Spinal cord (tissue), 10 donors: ENCODE measurements around the gene SERPINB2. TPM values are rescaled to one million over a fixed set of nuclear protein-coding genes. Genes with fewer than 3 reads are reported as not detected.

Experiments
- DNase-seq, 6 donors: peaks; one replicate each; pipeline versions ENCODE4 v3.0.0 to v3.0.0-alpha.2; 2013 to 2015; ENCODE audit warnings: low spot score in 6 of 6, low read depth in 4 of 6
- H3K27ac ChIP-seq: one replicate; pipeline ENCODE4 v1.5.1; 2013; ENCODE audit warnings: low read depth, low read length, control low read depth
- H3K27me3 ChIP-seq: one replicate; pipeline ENCODE4 v1.6.1; 2013; ENCODE audit warnings: low read length; ENCODE audit not compliant: control insufficient read depth, insufficient read depth
- H3K36me3 ChIP-seq: one replicate; pipeline ENCODE4 v1.6.1; 2013; ENCODE audit warnings: low read length; ENCODE audit not compliant: control insufficient read depth, insufficient read depth
- H3K4me1 ChIP-seq: one replicate; pipeline ENCODE4 v1.6.1; 2013; ENCODE audit warnings: low read length; ENCODE audit not compliant: control insufficient read depth, insufficient read depth
- H3K4me3 ChIP-seq: one replicate; pipeline ENCODE4 v1.5.1; 2013; ENCODE audit warnings: low read depth, low read length, control low read depth
- H3K9me3 ChIP-seq: one replicate; pipeline ENCODE4 v1.6.1; 2013; ENCODE audit warnings: low read length; ENCODE audit not compliant: control insufficient read depth, insufficient read depth
- WGBS: methylation state at CpG from one replicate; pipeline ENCODE4 v1.1.5; 2013; ENCODE audit warnings: missing lambda C conversion rate; ENCODE audit not compliant: insufficient coverage; 5-methylcytosine and 5-hydroxymethylcytosine counted together
- polyA plus RNA-seq, 2 donors: library from polyadenylated mRNA; unstranded; fragments of 120-200 nt; gene quantifications; one replicate each; pipeline ENCODE4 v1.2.1, GENCODE V29; 2013; ENCODE audit not compliant: insufficient read length in 2 of 2
- total RNA-seq, 2 donors: library from RNA; depleted of rRNA in 1 of 2; stranded (reverse); fragments of 120-200 nt in 1 of 2; fragments of >200 nt in 1 of 2; gene quantifications; one replicate each; pipeline versions ENCODE4 v1.2.3 to v1.2.4, GENCODE V29; 2013 to 2014
- donor health status: healthy.

The SERPINB2 gene
- total and polyA plus RNA-seq, 4 donors, result 0.28 to 0.69 TPM; not detected in 2

DNA sequence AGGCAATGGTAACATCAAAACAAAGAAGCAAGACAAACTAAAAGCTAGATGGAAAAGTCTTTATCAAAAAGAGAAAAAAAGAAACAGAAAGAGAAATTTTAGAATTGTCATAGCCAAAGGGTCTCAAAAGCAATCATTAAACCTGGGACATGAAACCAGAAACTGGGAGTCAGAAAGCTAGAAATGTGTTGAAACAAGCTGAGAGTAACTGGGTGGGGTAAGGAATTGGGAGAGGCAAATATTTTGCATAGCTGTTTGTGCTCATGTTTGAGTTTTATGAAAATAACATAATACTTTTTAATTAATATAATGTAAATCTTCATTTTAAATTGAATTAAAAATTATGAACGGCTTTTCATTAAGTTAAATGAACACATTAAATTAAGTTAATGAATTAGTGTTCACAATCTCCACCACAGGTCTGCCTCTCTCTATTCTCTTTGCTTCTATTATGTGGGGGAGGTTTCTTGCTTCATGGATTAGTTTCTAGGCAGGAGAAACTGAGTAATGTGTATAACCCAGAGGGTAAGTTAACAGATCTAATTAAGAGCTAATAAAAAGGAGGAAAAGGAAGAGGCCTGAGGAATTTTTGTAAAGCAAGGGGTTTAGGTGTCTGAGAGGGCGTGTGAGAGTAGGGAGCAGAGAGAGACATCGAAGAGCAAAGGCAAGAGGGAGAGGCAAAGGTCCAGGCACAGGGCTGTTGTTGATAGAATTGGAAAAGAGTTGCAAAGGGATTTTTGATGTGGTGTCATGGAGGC is 20.0 kb upstream of the SERPINB2 start:
- no peak overlapping the region for H3K27ac ChIP-seq
- no peaks in the 10 kb centered on the region for H3K9me3 ChIP-seq
- no peaks in the 10 kb centered on the region for H3K36me3 ChIP-seq
- no peaks in the 10 kb centered on the region for H3K4me1 ChIP-seq
- no peak for DNase-seq
- 97% methylated on average over 2 of the region's 3 CpGs for WGBS
- no peak overlapping the region for H3K4me3 ChIP-seq
- H3K27me3 ChIP-seq, result no peaks in the 10 kb centered on the region

GRCh38 chr18:63868546-63868945 is 19.0 kb upstream of the SERPINB2 start:
- WGBS, result 92% methylated on average over 2 of the region's 9 CpGs
- H3K4me1 ChIP-seq, result no peaks in the 10 kb centered on the region
- H3K27me3 ChIP-seq, result no peaks in the 10 kb centered on the region
- no peaks in the 10 kb centered on the region for H3K9me3 ChIP-seq
- H3K36me3 ChIP-seq, result no peaks in the 10 kb centered on the region
- DNase-seq, result no peak
- no peak overlapping the region for H3K4me3 ChIP-seq
- H3K27ac ChIP-seq, result no peak overlapping the region

GRCh38 chr18:63869374-63869773 is 18.1 kb upstream of the SERPINB2 start:
- no peaks in the 10 kb centered on the region for H3K4me1 ChIP-seq
- H3K9me3 ChIP-seq, result no peaks in the 10 kb centered on the region
- no peak overlapping the region for H3K4me3 ChIP-seq
- H3K27me3 ChIP-seq, result no peaks in the 10 kb centered on the region
- 95% methylated on average over 9 of the region's 9 CpGs for WGBS
- DNase-seq, result no peak
- H3K36me3 ChIP-seq, result no peaks in the 10 kb centered on the region
- H3K27ac ChIP-seq, result no peak overlapping the region

- Histone ChIP-seq H3K4me1 (no peaks in the 10 kb centered on the region), H3K27me3 (no peaks in the 10 kb centered on the region), H3K4me3 (no peak overlapping the region), H3K27ac (no peak overlapping the region), H3K36me3 (no peaks in the 10 kb centered on the region), H3K9me3 (no peaks in the 10 kb centered on the region)
- no peak for DNase-seq
- 100% methylated on average over 2 of the region's 3 CpGs for WGBS
Measured at GRCh38 chr18:63869851-63870250, 17.7 kb upstream of the SERPINB2 start.

DNA sequence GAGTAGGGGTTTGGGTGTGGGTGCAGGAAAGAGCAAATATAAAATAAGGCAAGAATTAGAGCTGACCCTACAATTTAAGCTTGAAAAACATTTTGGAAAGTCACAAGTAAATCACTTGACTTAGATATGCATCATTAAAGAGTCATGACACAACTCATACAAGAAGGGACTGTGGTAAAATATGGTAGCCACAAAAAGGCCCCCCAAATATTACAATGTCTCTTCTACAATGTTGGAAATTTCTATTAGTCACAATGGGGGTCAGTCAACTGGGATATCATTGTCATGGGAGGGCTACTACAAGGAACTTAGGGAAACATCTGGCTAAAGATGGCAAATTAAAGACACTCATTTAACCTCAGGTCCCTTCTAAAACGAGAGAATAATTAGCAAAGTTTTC is 15.7 kb upstream of the SERPINB2 start:
- Histone ChIP-seq H3K4me3 (no peak overlapping the region), H3K9me3 (no peaks in the 10 kb centered on the region), H3K36me3 (no peaks in the 10 kb centered on the region), H3K27ac (no peak overlapping the region), H3K27me3 (no peaks in the 10 kb centered on the region), H3K4me1 (no peaks in the 10 kb centered on the region)
- no peak for DNase-seq
- WGBS, result no CpG with 5 or more reads among the region's 1 CpG

GRCh38 chr18:63872586-63872985 is 14.9 kb upstream of the SERPINB2 start:
- DNase-seq, result no peak
- Histone ChIP-seq H3K36me3 (no peaks in the 10 kb centered on the region), H3K27me3 (no peaks in the 10 kb centered on the region), H3K4me3 (no peak overlapping the region), H3K9me3 (no peaks in the 10 kb centered on the region), H3K4me1 (no peaks in the 10 kb centered on the region), H3K27ac (no peak overlapping the region)

DNA sequence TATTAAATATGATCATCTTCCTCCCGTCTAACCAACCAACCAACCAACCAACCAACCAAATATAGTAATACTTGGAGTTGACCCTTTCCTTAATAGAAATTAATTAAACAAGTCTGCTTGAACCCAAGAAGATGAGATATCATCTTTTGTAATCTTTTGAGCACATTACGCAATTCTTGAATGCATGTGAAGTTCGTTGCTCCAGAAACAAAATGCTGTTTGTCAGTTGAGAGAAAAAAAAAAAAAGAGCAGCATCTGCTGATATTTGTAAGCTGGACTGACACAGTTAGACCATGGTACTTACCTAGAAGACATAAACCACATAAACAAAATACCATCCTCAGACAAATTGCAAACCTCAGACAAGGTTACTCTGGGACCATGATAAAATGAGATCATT is 9.2 kb upstream of the SERPINB2 start:
- H3K27me3 ChIP-seq, result no peaks in the 10 kb centered on the region
- no peaks in the 10 kb centered on the region for H3K4me1 ChIP-seq
- WGBS, result 94% methylated on average over 2 of the region's 3 CpGs
- H3K9me3 ChIP-seq, result no peaks in the 10 kb centered on the region
- no peak for DNase-seq
- H3K27ac ChIP-seq, result no peak overlapping the region
- H3K36me3 ChIP-seq, result no peaks in the 10 kb centered on the region
- no peak overlapping the region for H3K4me3 ChIP-seq

DNA sequence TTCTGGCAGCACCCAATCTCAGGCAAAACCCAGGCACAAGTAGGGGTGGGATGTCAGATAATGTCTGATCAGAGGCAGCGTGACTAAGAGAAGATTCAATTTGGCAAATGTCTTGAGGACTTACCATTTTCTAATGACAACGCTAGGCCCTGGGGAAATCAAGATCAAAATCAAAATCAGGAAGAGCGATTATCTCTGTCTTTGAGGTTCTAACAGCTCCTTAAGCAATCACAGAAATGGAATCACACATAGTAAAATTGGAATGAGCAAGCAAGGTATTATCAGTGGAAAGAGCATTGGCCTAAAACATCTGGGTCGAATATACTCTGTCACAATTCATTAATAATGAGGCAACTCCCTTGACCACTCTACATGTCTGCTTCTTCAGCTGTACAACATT is 8.6 kb upstream of the SERPINB2 start:
- H3K27ac ChIP-seq, result no peak overlapping the region
- no peaks in the 10 kb centered on the region for H3K36me3 ChIP-seq
- no peaks in the 10 kb centered on the region for H3K9me3 ChIP-seq
- no peaks in the 10 kb centered on the region for H3K4me1 ChIP-seq
- no CpG with 5 or more reads among the region's 4 CpGs for WGBS
- no peak overlapping the region for H3K4me3 ChIP-seq
- no peaks in the 10 kb centered on the region for H3K27me3 ChIP-seq
- no peak for DNase-seq

DNA sequence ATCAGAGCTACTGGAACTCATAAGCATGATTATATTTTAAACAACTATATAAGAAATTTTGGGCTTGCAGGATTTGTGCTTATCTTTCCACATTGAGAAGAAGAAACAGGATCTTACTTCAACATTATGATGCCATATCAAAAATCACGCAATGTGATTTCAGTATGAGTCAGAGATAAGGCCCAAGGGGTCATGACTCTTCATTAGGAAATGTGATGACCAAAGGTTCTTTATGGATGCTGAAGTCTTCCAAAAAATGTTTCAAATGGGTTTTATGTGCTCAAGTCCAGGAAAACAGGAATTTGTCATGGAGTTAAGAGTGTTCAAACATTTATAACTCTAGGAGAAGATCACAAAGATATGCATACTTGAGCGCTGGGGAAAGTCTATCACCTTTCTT is 7.8 kb upstream of the SERPINB2 start:
- Histone ChIP-seq H3K4me1 (no peaks in the 10 kb centered on the region), H3K27me3 (no peaks in the 10 kb centered on the region), H3K27ac (no peak overlapping the region), H3K4me3 (no peak overlapping the region), H3K9me3 (no peaks in the 10 kb centered on the region), H3K36me3 (no peaks in the 10 kb centered on the region)
- WGBS, result 100% methylated on average over 1 of the region's 2 CpGs
- DNase-seq, result no peak

DNA sequence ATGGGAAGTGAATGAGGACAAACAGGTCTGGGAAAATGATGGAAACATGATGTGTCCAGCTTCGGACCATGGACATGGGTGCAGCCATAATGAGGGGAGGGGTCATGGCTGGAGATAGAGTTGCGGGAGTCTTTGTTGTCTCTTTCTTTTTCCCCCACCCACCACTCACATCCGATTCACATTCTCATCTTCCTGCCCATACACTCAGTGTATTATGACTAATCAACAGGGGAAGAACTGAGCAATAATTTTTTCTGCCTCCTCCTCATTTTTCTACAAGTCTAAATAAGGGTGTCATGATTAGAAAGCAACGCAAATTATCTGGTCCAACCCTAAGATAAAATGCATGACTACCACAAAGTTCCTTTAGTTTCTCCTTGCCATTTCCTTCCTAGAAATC is 5.7 kb upstream of the SERPINB2 start:
- H3K36me3 ChIP-seq, result no peaks in the 10 kb centered on the region
- no CpG with 5 or more reads among the region's 4 CpGs for WGBS
- no peak overlapping the region for H3K27ac ChIP-seq
- no peaks in the 10 kb centered on the region for H3K4me1 ChIP-seq
- H3K9me3 ChIP-seq, result no peaks in the 10 kb centered on the region
- no peak overlapping the region for H3K4me3 ChIP-seq
- no peak for DNase-seq
- H3K27me3 ChIP-seq, result no peaks in the 10 kb centered on the region
